NCI-H2171 (cell line): ENCODE results near the gene WDR73.
"Not testable (repeated sequence)": the region's sequence is repeated elsewhere in the genome, so short reads cannot be mapped to it uniquely, and the experiment has no call there.

ENCODE experiments used
- DNase-seq: peaks from one replicate; lab custom pipeline; 2025; lab: John Stamatoyannopoulos, UW

Gene WDR73

DNA sequence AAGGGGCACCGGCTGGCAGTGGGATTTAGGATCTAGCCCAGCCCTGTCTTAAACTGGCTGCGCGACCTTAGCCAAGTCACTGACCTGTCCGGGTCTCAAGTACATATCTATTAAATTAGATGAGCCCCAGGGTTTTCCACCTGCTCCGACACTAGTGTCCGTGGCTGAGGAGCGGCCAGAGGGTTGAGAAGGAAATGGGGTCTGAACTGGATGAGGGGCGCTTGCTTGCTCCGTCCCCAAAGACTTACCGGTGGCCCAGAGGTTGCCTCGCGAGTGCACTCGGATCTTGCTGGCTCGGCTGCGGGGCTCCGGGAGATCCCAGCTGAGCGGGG, 3.6 kb upstream of the WDR73 start:
- DNase-seq, result no peak

DNA sequence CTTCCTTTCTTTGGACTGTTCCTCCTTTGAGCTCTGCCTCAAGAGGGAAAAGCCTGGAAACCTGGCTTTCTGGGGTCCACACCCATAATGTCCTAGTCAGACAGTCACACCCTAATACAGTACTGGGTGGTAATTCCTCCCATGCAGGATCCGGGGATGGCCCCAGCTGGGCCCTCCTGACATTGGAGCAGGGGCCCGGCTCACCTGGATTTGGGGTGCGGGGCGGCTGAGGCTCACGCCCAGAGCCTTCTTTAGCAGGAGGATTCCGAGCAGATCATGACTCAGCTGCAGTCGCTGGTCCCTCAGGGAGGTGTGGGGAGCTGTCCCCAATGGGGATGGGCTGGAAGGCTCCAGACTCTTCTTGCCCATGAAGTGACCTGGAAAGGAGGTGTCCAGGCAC, 2.9 kb upstream of the WDR73 start:
- DNase-seq, result no peak

DNA sequence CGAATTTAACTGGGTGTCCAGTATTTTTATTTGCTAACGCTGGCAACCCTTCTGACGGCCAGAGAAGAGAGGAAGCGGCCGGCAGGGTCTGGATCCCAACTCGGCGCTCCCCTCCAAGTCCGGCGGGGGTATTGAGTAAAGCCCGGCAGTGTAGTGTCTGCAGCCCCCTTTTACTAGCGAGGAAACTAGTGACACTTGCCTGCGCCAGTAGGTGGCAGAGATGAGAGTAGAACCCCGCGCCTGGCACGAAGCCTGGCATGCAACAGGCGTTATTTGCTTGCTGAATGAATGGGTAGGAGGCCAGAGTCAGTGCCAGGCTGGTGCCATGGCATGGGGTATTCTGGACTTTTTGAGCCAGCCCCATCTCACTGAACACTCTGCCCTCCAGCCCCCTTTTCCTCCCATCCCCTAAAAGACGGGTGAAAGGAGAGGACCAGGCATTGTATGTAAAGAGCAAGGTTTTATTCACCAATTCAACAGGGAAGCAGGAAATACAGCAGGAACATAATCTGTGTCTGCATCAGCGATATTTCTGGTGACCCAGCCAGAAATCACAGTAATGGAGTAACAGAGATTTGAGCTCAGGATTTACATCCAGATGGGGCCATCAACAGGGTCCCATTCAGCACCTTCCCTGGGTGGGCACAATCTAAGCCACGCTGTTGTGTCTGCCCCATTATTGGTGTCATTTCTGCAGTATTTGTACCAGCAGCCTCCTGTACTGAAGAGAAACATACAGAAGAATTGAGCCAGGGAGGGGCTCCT, 788 bp upstream of the WDR73 start:
- DNase-seq, result peak; percentile 72

DNA sequence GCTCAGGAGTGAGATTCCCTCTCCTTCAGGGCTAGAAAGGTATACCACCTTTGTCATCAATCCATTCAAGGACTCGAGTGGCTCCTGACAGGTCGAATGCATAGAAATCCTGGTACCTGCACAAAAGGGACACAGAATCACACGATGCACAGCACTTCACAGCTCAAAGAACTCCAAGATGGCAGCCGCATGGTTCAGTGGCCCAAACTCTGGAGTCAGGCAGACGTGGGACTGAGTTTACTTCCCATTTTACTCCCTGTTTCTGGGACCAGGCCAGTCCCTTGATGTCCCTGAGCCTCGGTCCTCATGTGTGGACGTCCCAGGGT, 536 bp downstream of the WDR73 start:
- DNase-seq, result no peak

DNA sequence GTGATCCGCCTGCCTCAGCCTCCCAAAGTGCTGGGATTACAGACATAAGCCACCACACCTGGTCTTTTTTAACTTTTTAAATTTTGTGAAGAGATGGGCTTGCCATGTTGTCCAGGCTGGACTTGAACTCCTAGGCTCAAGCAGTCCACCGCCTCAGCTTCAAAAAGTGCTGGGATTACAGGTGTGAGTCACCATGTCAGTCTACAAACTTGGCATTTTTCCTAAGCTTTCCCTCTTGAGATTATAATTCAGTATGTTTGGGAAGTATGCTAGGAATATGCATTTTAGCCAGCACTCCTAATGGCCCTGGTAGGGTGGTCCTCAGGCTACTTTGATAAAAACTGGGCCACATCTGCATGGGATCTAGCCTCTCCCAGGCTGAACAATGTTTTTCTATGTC, 4.4 kb downstream of the WDR73 start:
- DNase-seq, result no peak

DNA sequence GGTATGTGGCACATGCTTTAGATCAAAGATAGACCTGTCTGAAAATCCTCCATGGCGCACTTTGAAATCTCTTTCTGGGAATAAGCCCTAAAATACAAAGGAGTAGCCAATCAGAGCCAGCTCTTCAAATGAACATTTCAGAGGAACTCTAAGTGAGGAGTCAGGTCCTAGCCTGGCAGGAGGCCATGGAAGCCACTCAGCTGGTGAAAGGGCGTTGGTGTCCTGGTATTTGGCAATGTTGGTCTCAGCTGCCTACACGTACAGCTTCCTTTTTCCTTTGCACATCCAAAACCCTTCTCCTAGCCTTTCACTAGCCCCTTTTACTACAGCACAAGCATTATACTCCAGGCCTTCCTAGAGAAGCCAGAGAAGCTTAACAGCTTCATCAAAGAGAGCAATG, 5.5 kb downstream of the WDR73 start:
- no peak for DNase-seq

DNA sequence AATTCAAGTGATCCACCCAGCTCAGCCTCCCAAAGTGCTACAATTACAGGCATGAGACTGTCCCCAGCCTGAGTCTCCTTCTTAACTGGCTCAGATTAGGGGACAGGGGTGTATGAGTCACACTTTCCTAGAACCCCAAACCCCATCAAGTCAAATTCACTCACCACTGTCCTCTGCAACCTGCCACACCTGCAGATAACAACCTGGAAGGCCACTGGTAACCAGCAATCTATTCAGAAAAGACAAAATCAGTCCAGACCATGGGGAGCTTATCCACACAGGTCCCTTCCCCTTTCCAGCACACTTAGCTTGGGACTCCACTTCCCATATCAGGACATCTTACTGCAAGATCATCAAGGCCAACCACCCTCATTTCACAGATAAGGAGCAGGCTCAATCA, 6.4 kb downstream of the WDR73 start:
- DNase-seq, result no peak

DNA sequence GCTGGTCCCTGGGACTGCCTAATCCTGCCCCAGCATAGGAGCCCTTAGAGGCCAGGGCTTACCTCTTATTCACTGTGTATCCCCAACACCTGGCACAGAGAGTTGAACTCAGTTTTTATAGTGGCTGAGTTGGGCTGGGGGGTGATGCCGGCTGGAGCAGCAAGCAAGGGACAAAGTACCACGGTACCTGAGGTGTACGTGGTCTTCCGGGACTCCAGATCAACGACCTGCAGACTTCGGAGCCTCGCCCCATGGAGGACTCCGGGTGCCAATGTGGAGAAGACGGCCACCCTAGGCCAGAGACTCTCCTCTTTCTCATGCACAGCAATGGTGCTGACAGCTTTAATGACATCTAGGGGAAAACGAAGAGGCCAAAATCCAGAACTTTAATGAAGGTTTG, 8.1 kb downstream of the WDR73 start:
- no peak for DNase-seq

DNA sequence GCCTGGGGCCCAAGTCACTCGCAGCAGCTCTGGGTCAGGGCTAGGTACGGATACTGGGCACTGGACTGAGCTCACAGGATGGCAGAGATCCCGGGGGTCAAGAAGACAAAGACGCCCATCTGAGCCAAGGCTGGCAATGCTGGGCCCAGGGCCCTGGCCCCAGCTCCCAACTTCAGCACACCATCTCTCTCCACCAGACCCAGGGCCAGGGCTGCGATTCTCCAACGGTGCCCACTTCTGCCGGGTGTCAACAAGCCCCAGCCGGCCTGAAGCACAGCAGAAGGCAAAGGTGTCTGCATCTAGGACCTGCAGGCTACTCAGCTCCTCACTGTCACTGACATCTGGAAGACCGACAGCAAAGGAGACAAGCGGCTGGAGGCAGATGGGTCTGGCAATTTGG, 8.6 kb downstream of the WDR73 start:
- no peak for DNase-seq

DNA sequence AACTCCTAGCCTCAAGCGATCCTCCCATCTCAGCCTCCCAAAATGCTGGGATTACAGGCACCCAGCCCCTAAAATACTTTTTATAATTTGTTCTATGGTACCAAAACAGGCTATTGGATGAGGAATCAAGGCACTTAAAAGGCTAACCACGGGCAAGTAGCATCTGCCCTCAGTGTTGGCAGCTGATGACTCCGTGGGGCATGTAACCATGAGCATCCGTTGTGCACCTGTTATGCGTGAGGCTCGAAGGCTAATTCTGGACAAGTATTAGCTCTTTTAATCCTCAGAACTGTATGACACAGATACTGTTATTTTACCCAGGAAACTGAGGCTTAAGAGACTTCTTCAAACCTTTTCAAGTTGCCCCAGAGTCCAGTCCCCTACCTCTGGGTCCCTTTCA, 10.2 kb downstream of the WDR73 start:
- DNase-seq, result no peak

DNA sequence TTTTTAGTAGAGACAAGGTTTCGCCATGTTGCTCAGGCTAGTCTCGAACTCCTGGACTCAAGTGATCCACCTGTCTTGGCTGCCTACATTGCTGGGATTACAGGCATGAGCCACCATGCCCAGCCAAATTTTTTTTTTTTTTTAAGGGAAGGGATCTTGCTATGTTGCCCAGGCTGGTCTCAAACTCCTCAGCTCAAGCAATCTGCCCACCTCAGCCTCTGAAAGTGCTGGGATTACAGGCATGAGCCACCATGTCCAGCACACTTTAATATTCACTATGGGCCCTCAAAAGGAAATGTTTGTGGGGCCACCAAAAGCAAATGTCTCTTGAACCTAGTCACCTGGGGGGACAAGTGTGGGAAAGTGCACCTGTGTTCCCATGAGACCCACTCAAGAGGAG, 11.4 kb downstream of the WDR73 start:
- DNase-seq, result not testable (repeated sequence)

DNA sequence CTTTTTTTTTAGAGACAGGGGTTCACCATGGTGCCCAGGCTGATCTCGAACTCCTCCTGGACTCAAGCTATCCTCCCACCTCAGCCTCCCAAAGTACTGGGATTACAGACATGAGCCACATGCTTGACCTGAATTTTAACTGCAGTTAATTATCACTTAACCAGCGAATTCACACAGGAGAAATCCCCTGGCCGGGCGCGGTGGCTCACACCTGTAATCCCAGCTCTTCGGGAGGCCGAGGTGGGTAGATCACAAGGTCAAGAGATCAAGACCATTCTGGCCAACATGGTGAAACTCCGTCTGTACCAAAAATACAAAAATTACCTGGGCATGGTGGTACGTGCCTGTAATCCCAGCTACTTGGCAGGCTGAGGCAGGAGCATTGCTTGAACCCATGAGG, 12.2 kb downstream of the WDR73 start:
- DNase-seq, result not testable (repeated sequence)

DNA sequence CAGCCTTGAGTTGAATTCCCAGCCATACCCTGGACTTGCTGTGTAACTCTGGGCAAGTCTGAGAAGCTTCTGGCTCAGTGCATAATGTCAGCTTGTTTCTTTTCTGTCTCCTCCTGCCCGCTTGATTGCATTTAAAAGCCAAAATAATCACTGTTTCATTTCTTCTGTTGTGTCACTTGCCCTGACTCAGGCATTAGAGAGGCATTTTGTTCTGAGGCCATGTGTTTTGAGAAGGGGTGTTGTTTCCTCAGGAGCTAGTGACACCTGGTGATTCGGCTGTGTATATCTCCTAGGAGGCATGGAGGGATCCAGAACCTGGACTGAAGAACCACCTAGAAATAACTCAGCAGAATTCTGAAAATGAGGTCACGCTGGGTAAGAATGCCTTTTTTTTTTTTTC, 16.0 kb downstream of the WDR73 start:
- DNase-seq, result no peak

DNA sequence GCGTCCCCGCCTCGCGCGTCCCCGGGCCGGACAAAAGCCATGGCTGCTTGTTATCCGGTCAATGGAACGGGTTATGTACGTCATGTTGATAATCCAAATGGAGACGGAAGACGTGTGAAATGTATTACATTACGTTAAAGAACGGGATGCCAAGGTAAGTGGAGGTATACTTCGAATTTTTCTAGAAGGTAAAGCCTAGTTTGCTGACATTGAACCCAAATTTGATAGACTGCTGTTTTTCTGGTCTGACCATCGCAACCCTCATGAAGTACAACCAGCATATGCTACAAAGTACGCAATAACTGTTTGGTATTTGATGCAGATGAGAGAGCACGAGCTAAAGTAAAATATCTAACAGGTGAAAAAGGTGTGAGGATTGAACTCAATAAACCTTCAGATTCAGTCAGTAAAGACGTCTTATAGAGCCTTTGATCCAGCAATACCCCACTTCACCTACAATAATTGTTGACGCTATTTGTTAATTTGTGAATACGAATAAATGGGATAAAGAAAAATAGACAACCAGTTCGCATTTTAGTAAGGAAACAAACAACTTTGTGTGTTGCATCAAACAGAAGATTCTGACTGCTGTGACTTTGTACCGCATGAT, 19.8 kb downstream of the WDR73 start:
- no peak for DNase-seq

DNA sequence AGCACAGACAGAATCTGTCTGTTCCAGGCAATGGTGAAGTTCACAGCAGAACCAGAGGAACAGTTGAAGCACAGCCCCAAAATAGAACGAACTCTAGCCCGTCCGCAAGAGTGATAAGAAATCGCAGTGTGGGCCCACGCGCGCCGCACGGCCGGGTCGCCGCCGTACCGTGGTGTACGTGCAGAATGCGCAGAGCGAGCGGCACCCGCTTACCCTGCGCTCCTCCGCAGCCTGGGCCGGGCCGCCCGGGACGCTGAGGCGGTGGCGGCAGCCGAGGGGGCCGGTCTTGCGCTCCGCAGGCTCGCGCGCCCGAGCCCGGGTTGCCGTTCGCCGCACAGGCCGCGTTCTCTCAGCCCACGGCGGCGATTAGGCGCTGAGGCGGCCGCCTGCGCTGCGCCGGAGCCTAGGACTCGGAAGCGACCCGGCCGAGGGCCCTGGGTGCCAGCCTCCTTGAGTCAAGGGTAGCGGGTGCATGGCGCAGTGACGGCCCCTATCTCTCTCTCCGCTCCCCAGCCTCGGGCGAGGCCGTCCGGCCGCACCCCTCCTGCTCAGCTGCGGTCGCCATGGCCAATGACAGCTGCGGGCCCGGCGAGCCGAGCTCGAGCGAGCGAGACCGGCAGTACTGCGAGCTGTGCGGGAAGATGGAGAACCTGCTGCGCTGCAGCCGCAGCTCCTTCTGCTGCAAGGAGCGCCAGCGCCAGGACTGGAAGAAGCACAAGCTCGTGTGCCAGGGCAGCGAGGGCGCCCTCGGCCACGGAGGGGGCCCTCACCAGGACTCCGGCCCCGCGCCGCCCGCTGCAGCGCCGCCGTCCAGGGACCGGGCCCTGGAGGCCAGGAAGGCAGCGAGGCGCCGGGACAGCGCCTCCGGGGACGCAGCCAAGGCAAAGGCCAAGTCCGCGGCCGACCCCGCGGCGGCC, 20.5 kb downstream of the WDR73 start:
- peak; percentile 39 for DNase-seq

DNA sequence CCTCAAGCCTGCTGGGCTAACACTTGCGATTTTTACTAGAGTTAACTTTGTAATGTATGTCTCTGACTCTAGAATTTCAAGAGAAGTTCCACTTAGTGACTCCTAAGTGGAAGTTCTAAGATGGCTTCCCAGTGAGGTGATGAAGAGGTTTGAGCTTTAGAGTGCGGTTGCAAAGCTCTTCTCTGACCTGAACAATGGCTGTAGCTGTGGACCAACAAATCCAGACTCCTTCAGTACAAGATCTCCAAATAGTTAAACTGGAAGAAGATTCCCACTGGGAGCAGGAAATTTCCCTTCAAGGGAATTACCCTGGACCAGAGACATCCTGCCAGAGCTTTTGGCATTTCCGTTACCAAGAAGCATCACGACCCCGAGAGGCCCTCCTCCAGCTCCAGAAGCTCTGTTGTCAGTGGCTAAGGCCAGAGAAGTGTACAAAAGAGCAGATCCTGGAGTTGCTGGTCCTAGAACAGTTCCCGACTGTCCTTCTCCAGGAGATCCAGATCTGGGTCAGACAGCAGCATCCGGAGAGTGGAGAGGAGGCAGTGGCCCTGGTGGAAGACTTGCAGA, 22.3 kb downstream of the WDR73 start:
- no peak for DNase-seq

DNA sequence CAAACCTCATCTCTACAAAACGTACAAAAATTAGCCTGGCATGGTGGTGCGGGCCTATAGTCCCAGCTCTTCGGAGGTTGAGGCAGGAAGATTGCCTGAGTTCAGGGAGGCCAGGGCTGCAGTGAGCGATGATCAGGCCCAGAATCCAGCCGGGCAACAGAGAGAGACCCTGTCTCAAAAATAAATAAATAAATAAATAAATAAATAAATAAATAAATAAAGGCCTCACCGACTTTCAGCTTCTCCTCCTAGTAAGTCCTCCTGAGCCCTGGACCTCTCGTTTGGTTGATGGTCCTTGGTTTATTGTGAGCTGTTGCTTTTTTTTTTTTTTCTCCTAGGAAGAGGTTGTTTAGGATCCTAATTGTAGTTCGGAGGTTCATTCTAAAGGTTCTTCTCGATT, 25.1 kb downstream of the WDR73 start:
- no peak for DNase-seq

DNA sequence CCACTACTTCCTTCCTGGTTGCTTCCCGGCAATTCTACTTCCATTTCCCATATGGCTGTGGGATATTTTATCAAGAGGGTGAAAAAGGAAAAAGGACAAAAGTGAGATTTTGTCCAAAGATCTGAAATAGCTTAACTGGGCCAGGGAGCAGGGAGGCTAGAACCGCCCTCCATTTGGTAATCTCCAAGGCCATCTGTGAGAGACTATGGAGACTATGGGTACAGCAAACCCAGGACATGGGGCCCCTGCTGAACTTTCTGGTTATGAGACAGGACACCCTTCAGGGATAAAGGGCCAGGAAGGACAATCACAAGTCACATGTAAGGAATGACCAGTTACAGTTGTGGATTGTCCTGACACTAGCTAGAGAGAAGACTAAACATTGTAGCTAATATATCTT, 29.0 kb downstream of the WDR73 start:
- no peak for DNase-seq

DNA sequence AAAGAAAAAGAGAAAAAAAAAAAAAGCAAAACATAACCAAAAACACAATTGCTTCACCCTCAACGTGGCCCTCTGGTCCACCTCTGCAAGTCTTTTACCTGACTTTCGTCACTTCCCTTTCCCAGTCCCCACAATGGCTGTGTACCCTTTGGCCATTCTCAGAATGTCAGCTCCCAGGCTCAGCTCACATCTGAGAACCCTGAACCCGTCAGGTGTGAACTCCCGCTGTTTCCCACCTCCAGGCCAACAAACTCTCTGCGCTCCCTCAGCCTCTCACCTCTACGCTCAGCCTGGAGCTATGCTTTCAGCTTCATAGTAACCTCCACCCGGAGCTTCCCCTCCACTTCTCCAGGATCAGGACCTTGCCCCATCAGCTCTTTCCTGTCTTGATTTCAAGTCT, 29.7 kb downstream of the WDR73 start:
- DNase-seq, result no peak

DNA sequence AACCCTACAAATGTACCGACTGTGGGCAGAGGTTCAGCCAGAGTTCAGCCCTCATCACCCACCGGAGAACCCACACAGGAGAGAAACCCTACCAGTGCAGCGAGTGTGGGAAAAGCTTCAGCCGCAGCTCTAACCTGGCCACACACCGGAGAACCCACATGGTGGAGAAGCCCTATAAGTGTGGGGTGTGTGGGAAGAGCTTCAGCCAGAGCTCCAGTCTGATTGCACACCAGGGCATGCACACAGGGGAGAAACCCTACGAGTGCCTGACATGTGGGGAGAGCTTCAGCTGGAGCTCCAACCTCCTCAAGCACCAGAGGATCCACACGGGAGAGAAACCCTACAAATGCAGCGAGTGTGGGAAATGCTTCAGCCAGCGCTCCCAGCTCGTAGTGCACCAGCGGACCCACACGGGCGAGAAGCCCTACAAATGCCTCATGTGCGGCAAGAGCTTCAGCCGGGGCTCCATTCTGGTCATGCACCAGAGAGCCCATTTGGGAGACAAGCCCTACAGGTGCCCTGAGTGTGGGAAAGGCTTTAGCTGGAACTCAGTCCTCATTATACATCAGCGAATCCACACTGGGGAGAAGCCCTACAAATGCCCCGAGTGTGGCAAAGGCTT, 32.6 kb downstream of the WDR73 start:
- no peak for DNase-seq

DNA sequence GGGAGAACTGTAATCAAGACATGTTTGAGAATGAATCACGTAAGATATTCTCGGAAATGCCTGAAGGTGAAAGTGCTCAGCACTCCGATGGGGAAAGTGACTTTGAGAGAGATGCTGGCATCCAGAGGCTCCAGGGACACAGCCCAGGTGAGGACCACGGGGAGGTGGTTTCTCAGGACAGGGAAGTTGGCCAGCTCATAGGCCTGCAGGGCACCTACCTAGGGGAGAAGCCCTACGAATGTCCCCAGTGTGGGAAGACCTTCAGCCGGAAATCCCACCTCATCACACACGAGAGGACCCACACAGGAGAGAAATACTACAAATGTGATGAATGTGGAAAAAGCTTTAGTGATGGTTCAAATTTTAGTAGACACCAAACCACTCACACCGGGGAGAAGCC, 33.5 kb downstream of the WDR73 start:
- DNase-seq, result no peak

DNA sequence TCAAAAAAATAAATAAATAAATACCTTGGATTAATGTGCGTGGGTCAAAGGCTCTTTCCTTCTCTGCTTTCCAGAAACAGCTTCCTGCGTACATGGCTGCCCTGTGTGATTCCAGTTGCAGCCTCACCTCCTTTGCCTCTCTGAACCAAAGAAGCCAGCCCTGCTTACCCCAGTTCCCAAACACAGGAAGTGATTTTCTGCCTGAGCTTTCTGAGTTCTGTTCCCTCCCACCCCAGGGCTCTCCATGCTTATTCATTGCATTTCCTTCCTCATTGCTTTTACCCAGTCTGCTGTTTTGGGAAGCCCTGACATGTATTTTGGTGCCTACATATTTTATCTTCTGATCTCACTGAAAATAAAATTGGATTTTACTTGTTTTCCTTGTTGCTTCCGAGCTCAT, 37.8 kb downstream of the WDR73 start:
- no peak for DNase-seq

DNA sequence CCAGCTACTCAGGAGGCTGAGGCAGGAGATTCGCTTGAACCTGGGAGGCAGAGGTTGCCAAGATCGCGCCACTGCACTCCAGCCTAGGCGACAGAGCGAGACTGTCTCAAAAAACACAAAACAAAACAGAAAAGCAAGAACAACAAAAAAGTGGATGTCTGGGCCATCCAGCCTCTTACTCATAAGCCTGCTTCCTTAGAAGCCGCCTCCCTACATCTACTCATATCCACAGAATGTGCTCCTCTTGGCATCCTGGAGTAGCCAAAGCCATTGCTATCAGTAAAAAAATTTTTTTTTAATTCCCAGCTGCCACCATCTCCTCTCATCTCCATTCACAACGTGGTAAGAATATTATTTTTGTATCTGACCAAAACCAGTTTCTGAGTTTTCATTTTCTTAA, 42.5 kb downstream of the WDR73 start:
- DNase-seq, result no peak
